Stimulated activated CD8-positive, alpha-beta memory T cell treated with anti-CD3 and anti-CD28 coated beads, Interleukin-4, amount 100 ng/mL, for 4 hours (primary cell): Measurements from ENCODE around the gene ADORA1.

ENCODE experiments used
- DNase-seq, 2 donors: peaks; one replicate each; pipeline ENCODE4 v3.0.0-alpha.2; 2020; ENCODE audit warnings: low read depth in 2 of 2, low spot score in 1 of 2

The ADORA1 gene

GRCh38 chr1:203172184-203173010 lies 44.9 kb downstream of the ADORA1 start:
- DNase-seq: peak in 1 of 2 donors; percentile 2

GRCh38 chr1:203173011-203173555 lies 45.6 kb downstream of the ADORA1 start:
- no peak for DNase-seq

DNA sequence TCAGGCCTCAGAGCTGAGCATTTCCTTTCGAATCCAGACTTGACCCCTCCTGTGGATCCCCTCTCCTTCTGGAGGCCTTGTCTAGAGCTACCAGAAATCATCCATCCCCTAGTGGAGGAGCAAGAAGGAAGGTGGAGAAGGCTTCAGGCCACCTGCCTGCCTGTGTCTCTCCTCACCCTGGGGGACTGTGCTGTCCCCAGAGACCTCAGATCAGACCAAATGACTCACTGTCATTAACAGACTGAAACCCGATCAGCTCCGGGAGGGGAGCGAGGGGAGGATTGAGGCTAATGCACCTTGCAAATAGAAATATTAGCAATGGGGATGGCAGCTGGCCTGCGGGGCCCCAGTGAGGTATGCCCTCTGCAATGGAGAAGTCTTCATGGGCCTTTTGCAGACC lies 46.0 kb downstream of the ADORA1 start:
- DNase-seq: no peak

DNA sequence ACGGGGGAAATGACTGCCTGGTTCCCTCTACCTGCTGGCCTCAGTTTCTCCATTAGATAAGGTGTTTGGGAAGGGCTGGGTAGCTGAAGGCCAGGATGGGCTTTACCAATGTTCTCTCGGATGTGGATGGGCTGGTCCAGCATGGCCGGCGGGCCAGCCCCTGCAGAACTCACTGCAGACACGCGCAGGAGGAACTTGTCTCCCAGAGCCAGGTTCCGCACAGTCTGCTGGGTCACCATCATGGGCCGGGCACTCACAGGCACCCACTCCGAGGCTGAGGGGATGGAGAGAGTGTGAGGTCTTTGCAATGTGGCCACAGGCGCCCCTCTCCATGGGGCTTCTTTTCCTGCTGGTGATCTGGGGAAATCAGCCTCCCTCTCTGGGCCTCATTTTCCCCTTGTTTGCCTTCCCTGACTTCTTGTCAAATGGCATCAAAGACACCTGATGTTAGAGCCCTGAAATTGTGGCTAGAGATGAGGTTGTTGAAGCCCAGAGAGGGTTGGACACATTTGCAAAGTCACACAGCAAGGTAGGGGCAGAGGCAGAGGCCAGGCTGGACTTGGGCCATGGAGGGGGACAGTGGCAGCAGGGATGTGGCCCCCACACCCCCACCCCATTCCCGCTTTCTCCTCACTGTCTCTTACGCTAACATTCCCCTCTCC lies 46.9 kb downstream of the ADORA1 start:
- DNase-seq: no peak

- DNase-seq: no peak
Measured at GRCh38 chr1:203175237-203175826, 47.8 kb downstream of the ADORA1 start, which contains the start of gene MYBPH. MYBPH (minus strand) TSS chr1:203175826; CDS start chr1:203175755, 71 bp downstream.

DNA sequence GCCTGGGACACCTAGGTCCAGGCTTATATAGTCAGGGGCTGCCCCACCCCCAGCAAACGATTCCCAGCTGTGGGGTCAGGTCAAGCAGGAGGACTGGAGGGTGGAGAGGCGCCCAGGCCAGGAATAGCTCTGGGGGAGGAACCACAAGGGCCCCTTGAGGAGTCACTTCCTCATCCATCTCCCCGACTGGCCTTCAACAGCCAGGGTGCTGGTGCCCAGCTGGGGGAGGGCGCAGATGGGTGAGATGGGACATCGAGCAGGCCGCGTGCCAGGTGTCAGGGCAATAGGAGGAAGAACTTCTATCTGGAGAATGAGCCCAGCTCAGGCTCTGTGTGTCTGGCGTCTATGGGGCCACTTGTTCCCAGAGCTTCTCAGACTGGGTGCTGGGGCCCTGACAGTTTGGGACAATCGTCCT lies 48.3 kb downstream of the ADORA1 start:
- DNase-seq: no peak

- no peak for DNase-seq
Measured at GRCh38 chr1:203176273-203177035, 48.9 kb downstream of the ADORA1 start.

DNA sequence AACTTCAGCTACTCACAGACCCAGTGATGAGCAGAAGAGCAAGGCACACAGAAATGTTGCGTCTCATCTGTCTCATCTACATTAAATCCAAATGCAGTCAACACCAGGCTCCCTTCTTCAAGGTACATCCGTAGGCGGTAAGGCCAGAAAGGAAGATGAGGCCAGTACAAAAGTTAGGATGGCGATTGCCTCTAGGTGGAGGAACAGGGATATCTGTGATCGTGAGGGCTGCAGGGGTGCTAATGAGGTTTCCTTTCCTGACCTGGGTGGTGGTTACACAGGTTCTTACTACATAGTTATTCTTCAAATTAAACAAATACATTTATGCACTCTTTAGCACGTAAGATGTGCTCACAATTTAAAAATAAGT lies 49.5 kb downstream of the ADORA1 start:
- DNase-seq: no peak

DNA sequence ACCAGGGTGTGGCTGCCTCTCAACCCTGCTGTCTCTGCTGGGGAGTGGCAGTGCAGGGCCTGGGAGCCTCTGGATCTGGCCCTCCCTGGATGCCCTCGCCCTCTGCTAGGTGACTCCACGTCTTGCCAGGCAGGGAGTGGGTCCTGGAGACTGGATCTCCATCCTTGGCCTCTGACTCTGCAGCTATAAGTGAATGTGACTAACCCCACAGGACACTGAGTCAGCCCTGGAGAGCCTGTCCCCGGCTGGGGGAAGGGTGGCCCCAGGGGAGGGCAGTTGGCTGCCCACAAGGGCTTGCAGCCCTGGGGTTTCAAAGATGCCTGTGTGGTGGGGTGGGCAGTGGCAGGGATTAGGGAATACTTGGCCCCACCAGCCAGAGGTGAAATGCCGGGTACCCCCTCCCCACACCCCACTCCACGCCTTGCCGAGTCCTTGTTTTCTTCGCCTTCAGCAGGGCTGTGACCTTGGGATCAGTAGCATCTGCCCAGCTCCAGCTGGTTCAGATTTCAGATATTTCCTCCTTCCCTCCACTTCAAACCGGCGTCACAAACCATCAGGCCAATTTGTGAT lies 50.0 kb downstream of the ADORA1 start:
- DNase-seq: no peak

DNA sequence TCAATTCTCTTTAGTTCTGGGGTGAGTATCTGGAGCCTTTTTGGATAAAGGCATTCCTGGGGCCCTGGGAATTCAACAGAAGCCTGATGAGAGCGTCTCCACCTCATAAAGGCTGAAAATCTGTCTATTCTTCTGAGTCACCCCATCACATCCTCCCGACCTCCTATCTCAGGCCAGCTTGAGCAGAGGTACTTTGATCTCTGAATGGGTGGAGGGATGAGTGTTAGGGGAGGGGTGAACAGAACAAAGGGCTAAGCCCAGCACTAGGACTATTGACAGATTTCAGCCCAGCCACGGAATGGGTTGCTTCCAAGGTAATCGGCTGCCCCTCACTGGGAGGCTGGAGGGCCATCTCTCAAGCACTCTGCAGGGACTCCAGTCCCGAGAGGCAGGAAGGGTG lies 50.6 kb downstream of the ADORA1 start:
- no peak for DNase-seq

GRCh38 chr1:203178821-203179666 lies 51.5 kb downstream of the ADORA1 start:
- no peak for DNase-seq

GRCh38 chr1:203179667-203180005 lies 52.1 kb downstream of the ADORA1 start:
- no peak for DNase-seq

GRCh38 chr1:203180611-203181330 lies 53.2 kb downstream of the ADORA1 start:
- DNase-seq: no peak

DNA sequence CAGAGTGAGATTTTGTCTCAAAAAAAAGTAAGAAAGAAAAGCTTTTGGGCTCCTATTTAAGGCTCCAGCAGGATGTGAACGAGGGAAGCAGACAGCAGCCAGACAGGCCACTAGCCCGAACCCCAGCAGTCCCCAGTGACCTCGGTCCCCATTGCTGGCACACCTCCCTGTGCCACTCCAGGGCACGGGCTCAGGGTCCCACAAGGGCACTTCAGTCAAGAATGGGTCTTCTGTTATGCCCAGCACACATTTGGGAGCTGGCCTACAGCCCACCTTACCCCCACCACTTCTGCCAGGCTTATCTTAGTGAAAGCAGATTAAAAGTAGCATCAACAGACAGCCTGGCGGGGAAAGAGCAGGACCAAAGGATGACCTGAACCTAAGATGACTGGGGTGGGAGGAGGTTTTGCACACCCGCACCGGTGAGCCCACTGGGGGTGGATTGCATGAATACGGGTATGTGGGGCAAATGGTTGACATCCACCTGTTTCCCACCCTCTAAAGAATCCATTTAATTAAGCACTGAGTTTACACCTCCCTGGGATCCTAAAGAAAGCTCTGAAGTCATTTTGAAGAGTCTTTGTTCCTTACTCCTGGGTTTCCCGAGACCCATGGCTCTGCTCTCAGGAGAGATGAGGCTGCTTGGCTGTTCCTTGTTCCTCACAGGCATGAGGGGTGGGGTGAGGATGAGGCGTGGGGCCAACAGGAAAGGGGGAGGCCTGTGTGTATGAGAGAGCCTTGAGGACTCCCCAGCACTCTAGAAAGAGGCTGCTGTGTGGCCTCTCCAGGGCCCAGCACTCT lies 54.3 kb downstream of the ADORA1 start:
- DNase-seq: no peak

DNA sequence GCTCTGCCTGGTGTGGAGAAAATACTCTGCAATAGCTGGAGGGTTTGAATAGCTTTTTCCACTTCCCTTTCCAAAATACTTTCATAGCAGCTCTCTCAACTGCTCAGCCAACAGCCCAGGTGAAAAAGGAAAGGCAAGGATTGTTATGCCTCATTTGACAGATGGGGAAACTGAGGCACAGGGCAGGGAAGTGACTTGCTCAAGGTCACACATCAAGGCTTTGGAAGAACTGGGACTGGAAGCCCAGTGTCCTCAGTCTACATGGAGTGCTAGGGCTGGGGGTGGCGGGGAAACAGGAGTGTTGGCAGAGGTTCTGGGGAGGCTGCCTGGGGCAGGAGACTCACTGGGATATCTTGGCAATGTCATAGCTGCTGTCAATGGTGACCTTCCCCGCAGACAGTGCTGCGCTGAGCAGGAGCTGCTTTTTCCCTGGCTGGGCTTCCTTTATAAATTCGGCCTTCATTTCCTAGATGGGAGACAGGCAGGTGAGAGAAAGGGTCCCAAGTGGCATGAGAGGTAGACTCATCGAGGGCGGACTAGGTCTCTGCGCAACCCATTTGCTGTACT lies 54.9 kb downstream of the ADORA1 start:
- DNase-seq: no peak

DNA sequence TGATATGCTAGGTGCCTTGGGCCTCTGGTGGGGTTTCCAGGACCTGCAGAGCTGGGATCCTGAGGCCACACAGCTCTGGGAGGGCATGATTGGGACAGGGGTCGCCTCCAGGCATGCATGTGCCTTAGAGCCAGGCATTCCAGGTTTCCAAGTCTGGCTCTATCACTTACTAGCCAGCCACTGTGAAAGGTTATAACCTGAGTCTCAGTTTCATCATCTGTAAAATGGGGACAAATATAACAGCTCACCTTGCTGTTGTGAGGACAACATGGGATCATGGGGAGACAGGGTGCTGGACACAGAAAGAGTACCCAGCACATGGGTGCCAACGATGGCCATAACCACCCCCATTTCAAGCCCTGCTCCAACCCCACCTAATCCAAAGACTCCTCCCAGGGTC lies 56.3 kb downstream of the ADORA1 start:
- DNase-seq: no peak

GRCh38 chr1:203184467-203184866 lies 56.9 kb downstream of the ADORA1 start:
- no peak for DNase-seq

GRCh38 chr1:203185061-203185461 lies 57.5 kb downstream of the ADORA1 start:
- no peak for DNase-seq
